GM19397 (cell line): ENCODE results near the gene CCDC152.
"Not testable (repeated sequence)": the region's sequence is repeated elsewhere in the genome, so short reads cannot be mapped to it uniquely, and the experiment has no call there.

Experiments
- ATAC-seq: cut with Tn5 transposase; IDR thresholded peaks from one replicate; pipeline ENCODE4 v1.9.1; 2021; ENCODE audit warnings: mild to moderate bottlenecking, moderate library complexity; ENCODE audit not compliant: unreplicated experiment

Gene CCDC152

DNA sequence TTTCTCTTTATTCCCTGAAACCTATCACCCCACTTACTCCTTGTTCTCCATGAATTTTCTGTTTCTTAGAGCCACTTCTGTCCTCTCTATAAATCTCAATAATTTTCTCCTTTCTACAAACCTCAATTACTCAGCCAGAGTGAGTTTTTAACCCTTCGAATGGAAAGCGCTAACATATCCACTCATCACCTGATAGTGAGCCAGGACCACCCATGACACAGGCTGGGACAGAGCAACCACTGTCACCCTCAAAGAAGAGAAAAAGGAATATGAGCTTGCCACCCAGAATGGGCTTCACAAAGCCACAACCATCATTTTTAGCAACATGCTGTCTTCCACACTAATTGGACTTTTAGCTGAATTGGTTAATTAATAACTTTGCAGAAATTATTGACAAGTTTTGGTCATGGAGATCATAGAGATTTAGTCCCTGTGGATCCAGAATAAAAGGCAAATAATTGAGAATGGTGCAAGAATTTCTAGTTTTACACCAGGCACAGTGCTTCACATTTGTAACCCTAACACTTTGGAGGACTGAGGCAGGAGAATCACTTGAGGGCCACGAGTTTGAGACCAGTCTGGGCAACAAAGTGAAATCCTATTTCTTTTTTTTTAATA, 87.2 kb downstream of the CCDC152 start:
- ATAC-seq: no peak

DNA sequence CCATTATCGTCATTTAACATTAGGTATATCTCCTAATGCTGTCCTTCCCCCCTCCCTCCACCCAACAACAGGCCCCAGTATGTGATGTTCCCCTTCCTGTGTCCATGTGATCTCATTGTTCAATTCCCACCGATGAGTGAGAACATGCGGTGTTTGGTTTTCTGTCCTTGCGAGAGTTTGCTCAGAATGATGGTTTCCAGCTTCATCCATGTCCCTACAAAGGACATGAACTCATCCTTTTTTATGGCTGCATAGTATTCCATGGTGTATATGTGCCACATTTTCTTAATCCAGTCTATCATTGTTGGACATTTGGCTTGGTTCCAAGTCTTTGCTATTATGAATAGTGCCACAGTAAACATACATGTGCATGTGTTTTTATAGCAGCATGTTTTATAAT, 87.8 kb downstream of the CCDC152 start:
- ATAC-seq: not testable (repeated sequence)

DNA sequence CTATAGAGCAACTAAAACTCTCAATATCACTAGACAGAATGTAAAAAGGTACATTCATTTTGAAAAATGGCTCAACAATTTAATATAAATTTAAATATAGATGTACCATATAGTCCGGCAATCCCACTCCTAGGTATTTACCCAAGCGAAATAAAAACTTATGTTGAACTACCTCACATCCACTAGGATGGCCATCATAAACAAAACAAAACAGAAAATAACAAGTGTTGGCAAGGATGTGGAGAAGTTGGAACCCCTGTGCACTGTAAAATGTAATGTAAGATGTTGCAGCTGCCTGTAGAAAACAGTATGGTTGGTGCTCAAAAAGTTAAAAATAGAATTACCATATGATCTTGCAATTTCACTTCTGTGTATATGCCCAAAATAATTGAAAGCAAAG, 91.9 kb downstream of the CCDC152 start:
- no peak for ATAC-seq

DNA sequence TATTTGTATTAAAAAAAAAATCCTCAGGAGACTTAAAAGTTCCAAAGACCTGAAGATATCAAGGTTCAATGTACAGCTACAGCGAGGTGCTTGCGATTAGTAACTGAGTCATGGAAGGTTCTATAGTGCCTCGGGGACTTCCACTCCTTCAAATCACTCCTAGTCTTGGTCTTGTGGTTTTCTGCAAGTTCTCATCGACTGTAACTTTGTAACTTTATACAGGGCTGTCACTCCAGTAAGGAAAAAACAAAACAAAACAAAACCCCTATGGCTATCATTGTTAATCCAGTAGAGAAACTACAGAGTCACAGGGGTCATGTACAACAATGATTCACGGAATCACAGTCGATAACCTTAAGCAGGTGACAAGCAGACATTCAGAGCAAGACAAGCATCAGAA, 94.9 kb downstream of the CCDC152 start:
- ATAC-seq: no peak
